AG10803 (cell line): ENCODE data around the gene CCNQ.

Experiments
- DNase-seq: peaks from one replicate; pipeline ENCODE4 v3.0.0; 2010; ENCODE audit warnings: low read depth
- H3K4me3 ChIP-seq: 2 replicates; pipeline ENCODE4 v1.5.1; 2011; ENCODE audit warnings: mild to moderate bottlenecking, low read length, control low read depth
- TF ChIP-seq, protein P1 (sequence below): conservative IDR thresholded peaks from 2 replicates; pipeline ENCODE4 v1.5.1; 2011; ENCODE audit warnings: mild to moderate bottlenecking, low read length, control low read depth, inconsistent platforms

CCNQ gene

DNA sequence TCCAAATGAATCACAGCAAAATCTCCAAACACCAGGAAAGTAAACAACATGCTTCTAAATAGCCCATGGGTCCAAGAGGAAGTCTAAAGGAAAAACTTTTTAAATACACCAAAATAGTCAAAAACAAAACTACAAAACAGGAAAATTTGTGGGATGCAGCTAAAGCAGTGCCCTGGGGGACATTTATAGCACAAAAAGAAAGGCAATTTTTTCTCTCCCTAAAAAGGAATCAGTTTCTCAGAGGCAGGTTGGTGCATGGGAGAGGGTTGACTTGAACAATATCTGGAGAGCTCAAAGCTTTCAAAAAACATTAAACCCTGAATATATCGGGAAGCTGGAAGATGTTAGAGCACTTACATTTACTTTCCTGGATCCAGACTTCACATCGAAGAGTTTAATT lies 32.4 kb upstream of the CCNQ start:
- no peak overlapping the region for H3K4me3 ChIP-seq
- no peak for DNase-seq
- TF ChIP-seq, protein P1, sequence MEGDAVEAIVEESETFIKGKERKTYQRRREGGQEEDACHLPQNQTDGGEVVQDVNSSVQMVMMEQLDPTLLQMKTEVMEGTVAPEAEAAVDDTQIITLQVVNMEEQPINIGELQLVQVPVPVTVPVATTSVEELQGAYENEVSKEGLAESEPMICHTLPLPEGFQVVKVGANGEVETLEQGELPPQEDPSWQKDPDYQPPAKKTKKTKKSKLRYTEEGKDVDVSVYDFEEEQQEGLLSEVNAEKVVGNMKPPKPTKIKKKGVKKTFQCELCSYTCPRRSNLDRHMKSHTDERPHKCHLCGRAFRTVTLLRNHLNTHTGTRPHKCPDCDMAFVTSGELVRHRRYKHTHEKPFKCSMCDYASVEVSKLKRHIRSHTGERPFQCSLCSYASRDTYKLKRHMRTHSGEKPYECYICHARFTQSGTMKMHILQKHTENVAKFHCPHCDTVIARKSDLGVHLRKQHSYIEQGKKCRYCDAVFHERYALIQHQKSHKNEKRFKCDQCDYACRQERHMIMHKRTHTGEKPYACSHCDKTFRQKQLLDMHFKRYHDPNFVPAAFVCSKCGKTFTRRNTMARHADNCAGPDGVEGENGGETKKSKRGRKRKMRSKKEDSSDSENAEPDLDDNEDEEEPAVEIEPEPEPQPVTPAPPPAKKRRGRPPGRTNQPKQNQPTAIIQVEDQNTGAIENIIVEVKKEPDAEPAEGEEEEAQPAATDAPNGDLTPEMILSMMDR: no peak

DNA sequence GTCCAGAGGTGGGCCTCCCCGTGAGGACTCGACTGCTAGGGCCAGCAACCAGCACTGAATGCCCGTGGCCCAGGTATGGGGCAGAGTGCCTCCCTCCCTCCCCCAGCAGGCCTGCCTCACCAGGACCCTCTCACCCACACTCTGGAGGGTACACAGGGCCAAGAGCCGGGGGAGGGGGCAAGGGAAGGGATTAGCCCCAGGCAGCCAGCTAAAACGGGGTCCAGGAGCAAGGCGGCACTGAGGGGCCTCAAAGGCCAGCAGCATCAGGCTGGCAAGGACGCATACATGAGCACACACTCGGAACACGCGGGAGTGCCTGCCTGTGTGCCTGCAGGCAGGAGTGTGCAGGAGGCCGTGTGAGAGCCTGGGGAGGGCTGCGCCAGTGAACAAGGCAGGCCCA lies 29.7 kb upstream of the CCNQ start:
- TF ChIP-seq, protein P1: no peak
- H3K4me3 ChIP-seq: no peak overlapping the region
- DNase-seq: no peak

DNA sequence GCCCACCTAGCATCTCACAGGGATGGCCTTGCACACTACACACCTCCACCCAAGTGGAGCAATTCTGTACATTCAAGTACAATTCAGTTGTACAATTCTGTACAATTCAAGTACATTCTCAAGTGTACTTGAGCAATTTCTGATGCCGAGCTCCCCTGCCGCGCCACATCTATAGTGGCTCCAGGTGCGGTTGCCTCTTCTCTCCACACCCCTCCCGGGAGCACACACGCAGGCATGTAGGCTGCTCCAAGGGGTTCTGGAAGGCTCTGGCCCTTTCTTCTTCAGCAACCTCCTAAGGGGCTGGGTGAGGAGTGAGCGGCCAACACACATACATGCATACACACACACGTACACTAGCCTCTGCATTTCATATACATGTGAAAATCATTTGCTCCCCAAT lies 29.2 kb upstream of the CCNQ start:
- H3K4me3 ChIP-seq: no peak overlapping the region
- TF ChIP-seq, protein P1: no peak
- no peak for DNase-seq

DNA sequence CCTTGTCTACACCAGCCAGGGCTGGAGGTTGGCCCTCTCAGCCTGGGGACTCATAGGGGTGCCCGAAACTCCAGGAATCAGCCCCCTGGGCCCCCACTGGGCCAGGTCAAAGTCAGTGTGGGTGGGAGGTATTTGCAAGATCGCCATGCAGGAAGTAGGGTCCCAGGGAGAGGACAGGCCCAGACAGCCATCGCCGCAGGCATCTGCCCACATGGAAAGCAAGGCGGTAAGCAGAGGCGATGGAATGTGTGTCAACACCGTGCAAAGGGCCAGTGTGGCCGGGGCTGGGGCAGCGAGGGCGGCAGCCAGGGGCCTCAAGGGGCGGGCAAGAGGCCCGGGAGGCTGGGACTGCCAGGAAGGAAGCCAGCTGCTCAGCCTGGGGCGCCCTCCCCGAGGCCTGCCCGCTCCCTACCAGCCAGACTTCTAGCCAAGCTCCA lies 28.8 kb upstream of the CCNQ start:
- no peak for DNase-seq
- H3K4me3 ChIP-seq: no peak overlapping the region
- TF ChIP-seq, protein P1: no peak

DNA sequence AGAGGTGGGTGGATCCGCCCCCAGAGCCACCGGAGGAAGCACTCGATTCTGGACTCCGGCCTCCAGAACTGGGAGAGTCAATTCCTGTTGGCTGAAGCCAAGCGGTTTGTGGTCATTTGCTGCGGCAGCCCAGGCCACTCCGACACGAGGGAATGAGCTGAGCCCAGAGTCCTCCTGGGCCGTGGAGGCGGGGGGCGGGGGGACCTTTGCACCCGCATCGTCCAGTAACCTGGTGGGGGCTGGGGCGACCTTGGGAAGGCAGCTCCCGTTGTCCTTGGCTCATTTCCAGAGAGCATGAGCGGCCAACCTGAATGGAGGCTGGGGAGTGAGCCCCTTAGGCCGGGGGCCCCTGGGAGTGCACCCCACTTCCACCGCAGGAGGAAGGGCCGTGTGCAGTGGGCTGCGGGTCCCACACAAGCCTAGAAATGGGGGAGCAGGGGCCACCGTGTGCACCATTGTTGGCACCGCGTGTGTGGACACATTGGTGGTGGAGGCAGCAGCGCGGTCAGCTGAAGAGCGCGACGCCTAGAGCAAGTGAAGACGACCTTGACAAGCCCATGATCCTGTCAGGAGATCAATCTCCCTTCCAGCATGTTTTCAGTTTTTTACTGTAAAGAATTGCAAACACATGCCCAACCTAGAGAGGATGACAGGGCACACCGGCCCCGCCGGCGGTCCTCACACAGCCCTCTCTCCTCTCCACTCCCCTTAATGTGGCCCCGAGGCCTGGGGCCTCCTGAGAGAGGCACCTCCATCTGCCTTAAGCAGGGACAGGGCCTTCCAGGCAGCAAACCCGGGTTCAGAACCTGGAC lies 28.1 kb upstream of the CCNQ start:
- no peak overlapping the region for H3K4me3 ChIP-seq
- TF ChIP-seq, protein P1: no peak
- DNase-seq: no peak

DNA sequence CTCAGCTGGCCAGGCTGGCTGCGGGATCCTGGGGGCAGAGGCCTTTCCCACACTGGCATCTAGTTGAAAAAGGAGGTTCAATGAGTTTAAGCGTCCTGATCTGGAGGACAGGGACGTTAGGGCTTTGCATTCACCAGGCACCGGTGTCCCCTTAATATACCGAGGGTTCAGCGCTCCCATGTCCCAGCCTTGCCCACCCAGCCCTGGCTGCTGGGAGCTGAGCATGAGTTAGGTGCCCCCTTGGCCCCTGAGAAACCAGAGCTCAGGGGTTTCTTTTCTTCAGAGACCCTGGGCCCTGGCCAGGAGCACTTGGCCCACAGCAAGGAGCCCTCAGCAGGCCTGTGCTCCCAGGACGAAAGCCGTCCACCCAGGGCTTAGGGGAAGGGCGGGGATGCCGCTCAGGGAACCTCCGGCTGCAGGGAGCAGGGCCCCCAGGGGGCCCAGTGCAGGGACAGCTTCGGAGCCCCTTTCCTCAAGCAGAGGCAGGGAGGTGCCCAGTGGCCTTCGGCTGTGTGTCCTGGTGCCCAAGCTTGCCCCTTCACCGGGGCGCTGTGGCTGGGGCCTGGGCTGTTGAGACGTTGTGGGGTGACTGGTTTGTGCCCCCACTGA lies 27.2 kb upstream of the CCNQ start:
- no peak for DNase-seq
- H3K4me3 ChIP-seq: no peak overlapping the region
- TF ChIP-seq, protein P1: no peak
